ENCODE measurements around the gene CYP4F11.

DNA sequence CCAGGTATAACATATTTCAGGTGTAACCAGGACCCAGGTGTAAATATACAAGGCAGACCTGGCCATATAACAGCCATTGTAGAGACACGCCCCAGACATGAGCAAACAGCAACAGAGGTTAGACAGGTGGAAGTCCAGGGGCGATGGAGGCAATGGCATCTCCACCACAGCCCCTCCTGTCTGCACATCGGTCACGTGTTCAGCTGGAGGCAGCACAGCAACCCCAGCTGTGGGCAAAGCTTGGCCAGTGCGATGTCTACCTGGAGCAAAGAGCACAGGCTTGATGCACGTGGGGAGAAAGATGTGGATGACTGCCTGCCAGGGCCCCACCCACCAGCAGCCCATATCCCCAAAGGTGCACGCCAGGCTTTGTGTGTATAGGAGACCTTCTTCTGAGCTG lies 40.9 kb downstream of the CYP4F11 start:
- TF ChIP-seq POLR2AphosphoS5 (IDR thresholded peaks at IDR 0.05; ENCODE audit: low read depth, low read length) (no peak), TAF1 (IDR thresholded peaks at IDR 0.05; ENCODE audit: borderline replicate concordance, insufficient read depth, low read length) (no peak)
- TF ChIP-seq, protein P1, sequence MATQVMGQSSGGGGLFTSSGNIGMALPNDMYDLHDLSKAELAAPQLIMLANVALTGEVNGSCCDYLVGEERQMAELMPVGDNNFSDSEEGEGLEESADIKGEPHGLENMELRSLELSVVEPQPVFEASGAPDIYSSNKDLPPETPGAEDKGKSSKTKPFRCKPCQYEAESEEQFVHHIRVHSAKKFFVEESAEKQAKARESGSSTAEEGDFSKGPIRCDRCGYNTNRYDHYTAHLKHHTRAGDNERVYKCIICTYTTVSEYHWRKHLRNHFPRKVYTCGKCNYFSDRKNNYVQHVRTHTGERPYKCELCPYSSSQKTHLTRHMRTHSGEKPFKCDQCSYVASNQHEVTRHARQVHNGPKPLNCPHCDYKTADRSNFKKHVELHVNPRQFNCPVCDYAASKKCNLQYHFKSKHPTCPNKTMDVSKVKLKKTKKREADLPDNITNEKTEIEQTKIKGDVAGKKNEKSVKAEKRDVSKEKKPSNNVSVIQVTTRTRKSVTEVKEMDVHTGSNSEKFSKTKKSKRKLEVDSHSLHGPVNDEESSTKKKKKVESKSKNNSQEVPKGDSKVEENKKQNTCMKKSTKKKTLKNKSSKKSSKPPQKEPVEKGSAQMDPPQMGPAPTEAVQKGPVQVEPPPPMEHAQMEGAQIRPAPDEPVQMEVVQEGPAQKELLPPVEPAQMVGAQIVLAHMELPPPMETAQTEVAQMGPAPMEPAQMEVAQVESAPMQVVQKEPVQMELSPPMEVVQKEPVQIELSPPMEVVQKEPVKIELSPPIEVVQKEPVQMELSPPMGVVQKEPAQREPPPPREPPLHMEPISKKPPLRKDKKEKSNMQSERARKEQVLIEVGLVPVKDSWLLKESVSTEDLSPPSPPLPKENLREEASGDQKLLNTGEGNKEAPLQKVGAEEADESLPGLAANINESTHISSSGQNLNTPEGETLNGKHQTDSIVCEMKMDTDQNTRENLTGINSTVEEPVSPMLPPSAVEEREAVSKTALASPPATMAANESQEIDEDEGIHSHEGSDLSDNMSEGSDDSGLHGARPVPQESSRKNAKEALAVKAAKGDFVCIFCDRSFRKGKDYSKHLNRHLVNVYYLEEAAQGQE (IDR thresholded peaks at IDR 0.05; ENCODE audit: insufficient read depth in 1 of 2, low read depth in 2 of 2, low read length in 2 of 2), result no peak

Measured in PFSK-1 (cell line).